ENCODE results near the gene GMEB1.
"Not testable (repeated sequence)": the region's sequence is repeated elsewhere in the genome, so short reads cannot be mapped to it uniquely, and the experiment has no call there.

Gene GMEB1

GRCh38 chr1:28737307-28738132 lies 68.9 kb downstream of the GMEB1 start:
- peak overlapping the region; percentile 78 for H3K4me3 ChIP-seq (ENCODE audit: low read length)
- TF ChIP-seq CTCF (IDR thresholded peaks at IDR 0.05; ENCODE audit: insufficient read depth, low read depth, low read length, missing control alignments), result no peak
- DNase-seq (ENCODE audit: low read depth), result peak; percentile 45

GRCh38 chr1:28740118-28740517 lies 71.5 kb downstream of the GMEB1 start:
- peak; percentile 77 for DNase-seq (ENCODE audit: low read depth)
- H3K4me3 ChIP-seq (ENCODE audit: low read length), result peak overlapping the region; percentile 30
- TF ChIP-seq CTCF (IDR thresholded peaks at IDR 0.05; ENCODE audit: insufficient read depth, low read depth, low read length, missing control alignments), result no peak

GRCh38 chr1:28744184-28744583 lies 75.6 kb downstream of the GMEB1 start:
- peak overlapping the region; percentile 14 for H3K4me3 ChIP-seq (ENCODE audit: low read length)
- DNase-seq (ENCODE audit: low read depth), result no peak
- TF ChIP-seq CTCF (IDR thresholded peaks at IDR 0.05; ENCODE audit: insufficient read depth, low read depth, low read length, missing control alignments), result no peak

GRCh38 chr1:28745653-28746173 lies 77.1 kb downstream of the GMEB1 start:
- no peak for DNase-seq (ENCODE audit: low read depth)
- no peak overlapping the region for H3K4me3 ChIP-seq (ENCODE audit: low read length)
- no peak for TF ChIP-seq CTCF (IDR thresholded peaks at IDR 0.05; ENCODE audit: insufficient read depth, low read depth, low read length, missing control alignments)

- no peak overlapping the region for H3K4me3 ChIP-seq (ENCODE audit: low read length)
- DNase-seq (ENCODE audit: low read depth), result no peak
- no peak for TF ChIP-seq CTCF (IDR thresholded peaks at IDR 0.05; ENCODE audit: insufficient read depth, low read depth, low read length, missing control alignments)
Measured at GRCh38 chr1:28750330-28750729, 81.7 kb downstream of the GMEB1 start.

- peak; percentile 26 for DNase-seq (ENCODE audit: low read depth)
- not testable (repeated sequence) for H3K4me3 ChIP-seq (ENCODE audit: low read length)
Measured at GRCh38 chr1:28750771-28751294, 82.2 kb downstream of the GMEB1 start.

- TF ChIP-seq CTCF (IDR thresholded peaks at IDR 0.05; ENCODE audit: insufficient read depth, low read depth, low read length, missing control alignments), result no peak
- DNase-seq (ENCODE audit: low read depth), result peak; percentile 41
- no peak overlapping the region for H3K4me3 ChIP-seq (ENCODE audit: low read length)
Measured at GRCh38 chr1:28751315-28752060, 82.9 kb downstream of the GMEB1 start.

Data from epithelial cell of esophagus (primary cell).